Measurements from ENCODE around the gene EID1.

The EID1 gene

DNA sequence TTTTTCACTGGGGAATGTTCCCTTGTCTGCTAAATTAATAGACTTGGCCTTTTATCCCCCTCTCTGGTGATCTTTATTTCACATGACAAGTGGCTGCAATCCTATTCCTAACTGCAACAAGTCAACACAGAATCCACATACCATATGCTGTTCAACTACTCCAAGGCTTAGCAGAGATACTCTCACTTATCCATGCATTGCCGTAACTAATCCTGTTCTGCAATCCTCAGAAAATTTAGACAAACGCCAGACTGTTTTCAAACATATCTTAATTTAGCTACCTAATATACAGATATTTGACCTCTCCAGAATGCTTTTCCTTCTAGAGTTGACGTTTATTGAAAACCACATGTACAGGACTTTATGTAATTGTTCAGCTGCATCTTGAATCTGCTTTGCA lies 37.9 kb downstream of the EID1 start:
- peak; percentile 84 for DNase-seq

DNA sequence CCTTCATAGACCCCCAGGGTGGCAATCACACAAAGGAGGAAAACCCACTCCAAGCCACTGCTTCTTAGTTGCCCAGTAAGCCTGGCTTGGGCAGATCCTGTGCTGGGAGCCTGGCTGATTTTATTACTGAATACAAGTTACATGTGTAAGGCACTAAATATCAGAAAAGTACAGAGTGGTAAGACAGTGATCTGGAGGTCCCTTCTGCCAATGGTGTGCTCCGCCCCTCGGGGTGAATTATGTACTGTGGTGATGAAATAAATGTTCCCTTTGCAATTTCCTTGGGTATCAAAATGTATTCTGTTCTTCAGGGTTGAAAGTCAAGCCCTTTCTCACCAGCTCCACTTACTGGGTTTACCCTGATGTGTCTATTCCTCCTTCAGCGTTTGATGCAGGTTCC lies 38.8 kb downstream of the EID1 start:
- no peak for DNase-seq

GRCh38 chr15:48922046-48922445 lies 44.1 kb downstream of the EID1 start:
- DNase-seq: no peak

- DNase-seq: no peak
Measured at GRCh38 chr15:48924528-48925393, 46.8 kb downstream of the EID1 start.

DNA sequence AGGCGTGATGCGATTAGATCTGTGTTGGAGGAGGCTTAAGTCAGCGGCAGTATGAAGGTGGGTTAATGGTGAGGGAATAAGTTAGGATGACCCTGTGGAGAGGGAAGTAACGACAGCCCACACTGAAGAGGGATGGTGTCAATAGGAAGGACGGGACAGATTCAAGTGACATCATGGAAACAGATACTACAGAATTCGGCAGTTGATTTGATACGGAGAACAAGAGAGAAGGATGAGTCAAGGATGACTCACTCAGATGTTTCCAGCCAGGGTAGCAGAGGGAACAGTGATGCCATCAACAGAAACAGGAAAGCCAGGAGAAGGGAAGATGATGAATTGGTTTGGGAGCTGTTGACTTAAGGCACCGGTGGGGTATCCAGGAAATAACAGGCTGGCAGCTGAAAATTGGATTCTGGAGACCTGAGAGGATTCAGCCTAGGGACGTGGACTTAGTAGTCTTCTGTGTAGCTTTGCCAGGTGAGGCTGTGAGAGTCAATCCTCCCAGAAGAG lies 47.8 kb downstream of the EID1 start:
- DNase-seq: no peak

DNA sequence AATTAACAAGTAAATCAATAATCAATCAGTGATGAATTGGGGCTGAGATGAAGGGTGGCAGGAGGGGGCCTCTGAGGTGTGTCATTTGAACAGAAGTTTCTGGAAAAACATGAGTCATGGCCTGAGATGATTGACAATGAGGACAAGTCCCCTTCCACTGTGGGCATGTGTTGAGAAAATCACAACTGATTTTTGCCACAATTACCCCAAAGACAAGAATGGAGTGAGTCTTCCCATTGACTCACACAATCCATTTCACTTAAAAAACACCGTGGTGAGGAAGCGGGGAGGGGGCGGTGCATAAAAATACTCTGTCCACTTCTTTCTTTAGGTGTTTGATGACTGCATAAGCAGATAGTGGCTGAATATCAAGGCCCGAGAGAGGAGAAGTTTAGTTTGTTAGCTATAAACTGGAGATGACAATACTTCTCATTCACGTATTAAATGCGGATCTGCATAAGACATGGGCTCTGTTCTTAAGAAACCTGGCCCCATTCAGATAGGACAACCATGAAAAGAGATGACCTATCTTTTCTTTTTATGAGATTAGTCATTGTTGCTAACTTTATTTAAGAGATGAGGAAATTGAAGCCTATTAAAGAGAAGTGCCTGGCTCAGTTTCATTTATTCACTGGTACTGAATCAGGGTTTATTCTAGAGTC lies 51.1 kb downstream of the EID1 start:
- no peak for DNase-seq

DNA sequence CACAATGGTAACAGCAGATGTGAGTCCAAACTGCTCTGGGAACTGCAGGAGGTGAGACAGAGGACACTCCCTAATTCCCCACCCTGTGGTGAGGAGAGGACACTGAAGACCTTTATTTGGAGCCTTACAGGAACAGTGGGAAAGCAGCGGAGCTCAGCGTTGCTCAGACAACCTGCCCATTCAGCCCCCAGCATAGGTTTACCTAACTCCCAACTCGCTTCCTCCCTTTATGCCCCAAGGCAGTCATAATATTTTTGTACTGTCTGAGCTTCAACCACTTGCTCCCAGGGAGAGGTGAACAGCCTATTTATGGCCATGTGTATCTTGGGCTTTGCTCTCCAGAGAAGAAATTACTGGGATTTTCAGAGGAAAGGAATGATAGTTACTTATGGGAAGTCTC lies 51.7 kb downstream of the EID1 start:
- DNase-seq: no peak

All from NCI-H524 treated with DMSO at 0.1 percent for 48 hours (cell line).